Fibroblast of mammary gland (primary cell): ENCODE data around the gene ZC3H7B.
"Not testable (repeated sequence)": the region's sequence is repeated elsewhere in the genome, so short reads cannot be mapped to it uniquely, and the experiment has no call there.

ENCODE experiments used
- DNase-seq: peaks from one replicate; pipeline ENCODE4 v3.0.0-alpha.2; 2010; ENCODE audit warnings: low read depth
- H3K4me3 ChIP-seq: 2 replicates; pipeline ENCODE4 v1.5.1; 2011; ENCODE audit warnings: low read depth, mild to moderate bottlenecking, low read length, moderate library complexity; ENCODE audit not compliant: control insufficient read depth
- CTCF ChIP-seq: conservative IDR thresholded peaks from 2 replicates; pipeline ENCODE4 v1.5.1; 2011; ENCODE audit warnings: low read depth, low read length, inconsistent platforms; ENCODE audit not compliant: control insufficient read depth, insufficient read depth

The ZC3H7B gene

DNA sequence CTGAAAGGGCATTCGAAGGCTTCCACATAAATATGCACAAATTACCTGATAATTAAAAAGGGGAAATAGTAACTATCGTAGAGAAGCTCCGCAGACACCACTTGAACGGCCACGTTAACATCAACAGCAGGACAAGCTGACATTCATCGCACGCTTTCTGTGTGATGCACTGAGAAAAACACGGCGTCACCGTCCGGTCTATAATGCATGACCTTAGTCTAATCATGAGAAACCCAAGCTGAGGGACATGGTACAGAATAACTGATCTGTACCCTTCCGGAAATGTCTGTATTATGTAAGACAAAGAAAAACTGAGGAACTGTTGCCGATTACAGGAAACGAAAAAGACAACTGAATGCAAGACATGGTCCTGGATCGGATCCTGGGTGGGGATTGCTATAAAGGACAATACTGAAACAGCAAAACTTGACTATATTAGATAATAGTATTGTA lies 14.7 kb upstream of the ZC3H7B start:
- peak overlapping the region; percentile 88 for H3K4me3 ChIP-seq
- peak; percentile 25 for DNase-seq
- TF ChIP-seq CTCF, result no peak

GRCh38 chr22:41288245-41288946 lies 12.9 kb upstream of the ZC3H7B start:
- TF ChIP-seq CTCF, result no peak
- no peak overlapping the region for H3K4me3 ChIP-seq
- peak; percentile 67 for DNase-seq

- no peak overlapping the region for H3K4me3 ChIP-seq
- TF ChIP-seq CTCF, result no peak
- DNase-seq, result no peak
Observed at GRCh38 chr22:41289671-41290070, 11.7 kb upstream of the ZC3H7B start.

GRCh38 chr22:41290262-41291221 lies 10.8 kb upstream of the ZC3H7B start:
- TF ChIP-seq CTCF, result no peak
- peak; percentile 63 for DNase-seq
- H3K4me3 ChIP-seq, result no peak overlapping the region

DNA sequence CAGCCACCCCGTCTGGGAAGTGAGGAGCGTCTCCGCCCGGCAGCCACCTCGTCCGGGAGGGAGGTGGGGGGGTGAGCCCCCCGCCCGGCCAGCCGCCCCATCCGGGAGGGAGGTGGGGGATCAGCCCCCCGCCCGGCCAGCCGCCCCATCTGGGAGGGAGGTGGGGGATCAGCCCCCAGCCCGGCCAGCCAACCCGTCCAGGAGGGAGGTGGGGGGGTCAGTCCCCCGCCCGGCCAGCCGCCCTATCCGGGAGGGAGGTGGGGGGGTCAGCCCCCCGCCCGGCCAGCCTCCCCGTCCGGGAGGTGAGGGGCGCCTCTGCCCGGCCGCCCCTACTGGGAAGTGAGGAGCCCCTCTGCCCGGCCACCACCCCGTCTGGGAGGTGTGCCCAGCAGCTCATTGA lies 6.5 kb upstream of the ZC3H7B start:
- not testable (repeated sequence) for DNase-seq, H3K4me3 ChIP-seq

DNA sequence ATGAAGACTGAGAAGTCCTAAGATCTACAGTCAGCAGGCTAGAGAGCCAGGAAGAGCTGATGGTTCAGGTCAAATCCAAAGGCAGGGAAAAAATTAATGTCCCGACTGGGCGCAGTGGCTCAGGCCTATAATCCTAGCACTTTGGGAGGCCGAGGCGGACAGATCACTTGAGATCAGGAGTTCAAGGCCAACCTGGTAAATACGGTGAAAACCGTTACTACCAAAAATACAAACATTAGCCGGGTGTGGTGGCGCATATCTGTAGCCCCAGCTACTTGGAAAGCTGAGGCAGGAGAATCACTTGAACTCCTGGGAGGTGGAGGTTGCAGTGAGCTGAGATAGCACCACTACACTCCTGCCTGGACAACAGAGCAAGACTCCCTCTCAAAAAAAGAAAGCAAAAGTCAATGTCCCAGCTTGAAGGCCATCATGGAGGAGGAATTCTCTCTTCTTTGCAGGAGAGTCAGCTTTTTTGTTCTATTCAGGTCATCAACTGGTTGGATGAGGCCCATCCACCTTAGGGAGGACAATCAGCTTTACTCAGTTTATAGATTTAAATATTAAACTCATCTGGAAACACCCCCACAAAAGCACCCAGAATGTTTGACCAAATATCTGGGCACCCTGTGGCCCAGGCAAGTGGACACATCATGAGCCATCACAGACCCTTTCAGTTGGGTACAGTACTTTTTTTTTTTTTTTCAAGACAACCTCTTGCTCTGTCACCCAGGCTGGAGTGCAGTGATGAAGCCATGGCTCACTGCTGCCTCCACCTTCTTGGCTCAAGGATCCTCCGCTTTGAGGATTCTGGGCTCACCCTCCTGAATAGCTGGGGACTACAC lies 4.3 kb upstream of the ZC3H7B start:
- no peak for TF ChIP-seq CTCF
- no peak overlapping the region for H3K4me3 ChIP-seq
- no peak for DNase-seq

- TF ChIP-seq CTCF, result no peak
- DNase-seq, result no peak
- H3K4me3 ChIP-seq, result peak overlapping the region; percentile 81
Observed at GRCh38 chr22:41300661-41301060, 664 bp upstream of the ZC3H7B start.
